HEK293T (cell line): ENCODE results near the gene GP5.

ENCODE experiments used
- BHLHE40 ChIP-seq: fragments of 450-650 bp; IDR thresholded peaks from 2 replicates; pipeline ENCODE4 v1.6.1; 2016; ENCODE audit warnings: mild to moderate bottlenecking, moderate library complexity, borderline replicate concordance
- FOXM1 ChIP-seq: fragments of 450-650 bp; IDR thresholded peaks from 2 replicates; pipeline ENCODE4 v1.6.1; 2017; ENCODE audit warnings: mild to moderate bottlenecking, borderline replicate concordance
- SUZ12 ChIP-seq: fragments of 450-650 bp; IDR thresholded peaks from 2 replicates; pipeline ENCODE4 v1.6.1; 2016; ENCODE audit warnings: mild to moderate bottlenecking

- TF ChIP-seq BHLHE40 = no peak
- TF ChIP-seq SUZ12 = no peak
- no peak for TF ChIP-seq FOXM1
These were observed 17.6 kb downstream of the GP5 start for GRCh38 chr3:194381460-194381875.
